RKO (cell line): ENCODE results near the gene TSPAN31.
A peak's percentile ranks its signal among the peaks of the same experiment; 100 is the strongest.

Experiments
- DNase-seq: peaks from one replicate; pipeline ENCODE4 v3.0.0-alpha.2; 2016; ENCODE audit warnings: low spot score

TSPAN31 gene

DNA sequence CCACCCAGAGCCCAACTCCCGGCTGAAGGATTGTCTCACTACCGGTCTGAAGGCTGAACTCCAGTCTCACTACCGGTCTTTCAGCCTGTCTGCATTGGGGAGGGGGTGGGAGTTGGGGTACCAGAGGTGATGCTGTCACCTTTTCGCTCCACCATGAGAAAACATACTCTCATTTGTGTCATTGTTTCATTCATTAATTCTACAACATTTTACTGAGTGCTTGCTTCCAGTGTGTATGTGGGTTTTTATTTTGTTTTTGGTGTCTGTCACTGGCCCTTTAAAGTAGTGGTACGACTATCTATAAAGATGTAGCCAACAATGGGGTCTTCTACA is 7.8 kb downstream of the TSPAN31 start:
- DNase-seq = no peak

- no peak for DNase-seq
Observed at GRCh38 chr12:57753756-57754337, 9.0 kb downstream of the TSPAN31 start.

DNA sequence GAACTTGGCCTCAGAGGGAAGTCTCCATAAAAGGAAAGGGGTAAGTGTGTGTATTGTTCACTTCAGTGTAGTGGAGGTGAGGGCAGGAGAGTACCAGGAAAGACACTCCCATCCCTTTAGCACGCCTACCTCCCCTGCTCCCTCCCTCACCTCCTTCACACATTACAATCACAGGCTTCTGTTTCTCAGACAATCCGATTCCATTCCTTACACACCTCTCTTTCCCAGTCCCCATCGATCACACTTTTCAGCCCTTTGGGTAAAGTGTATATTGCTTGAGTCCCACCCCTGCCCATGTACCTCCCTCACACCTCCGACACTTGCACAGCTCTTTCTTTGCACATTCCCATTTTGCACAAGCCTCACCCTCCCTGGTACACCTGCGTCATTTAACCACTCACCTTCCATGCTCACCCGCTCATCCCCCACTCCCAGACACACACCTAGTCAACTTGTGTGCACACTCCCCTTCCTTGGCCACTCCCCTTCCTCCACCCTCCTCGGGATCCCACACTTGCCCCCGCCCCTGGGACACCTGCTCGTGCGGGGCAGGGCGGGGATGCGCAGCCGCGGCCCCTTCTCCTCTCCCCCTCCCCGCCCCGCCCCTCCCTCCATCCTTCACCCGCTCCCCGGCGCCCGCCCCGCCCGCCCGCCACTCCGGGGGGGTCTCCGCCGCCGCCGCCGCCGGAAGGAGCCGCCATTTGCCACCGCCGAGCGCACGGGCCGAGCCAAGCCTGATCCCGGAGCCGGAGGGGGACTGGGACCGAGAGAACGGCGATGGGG is 9.8 kb downstream of the TSPAN31 start, which contains the start of gene MARCHF9:
Gene MARCHF9, plus strand, starts transcription at position 693 of the 783 bp plus-strand sequence. CDS start 426 bp downstream, outside the sequence.
- DNase-seq = peak; percentile 48

DNA sequence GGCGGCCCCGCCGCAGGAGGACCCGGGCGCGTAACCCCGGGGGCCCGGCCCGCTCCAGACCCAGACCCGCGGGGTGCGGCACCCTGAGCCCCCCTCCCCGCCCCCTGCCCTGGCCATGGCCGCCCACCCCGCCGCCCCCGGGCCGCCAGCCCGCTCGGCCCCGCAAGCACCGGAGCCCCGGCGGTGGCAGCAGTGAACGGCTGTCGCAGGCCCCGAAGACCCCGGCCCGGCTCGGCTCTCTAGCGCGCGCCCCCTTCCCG is 10.3 kb downstream of the TSPAN31 start:
- no peak for DNase-seq

GRCh38 chr12:57755454-57756372 is 10.9 kb downstream of the TSPAN31 start:
- DNase-seq = no peak

DNA sequence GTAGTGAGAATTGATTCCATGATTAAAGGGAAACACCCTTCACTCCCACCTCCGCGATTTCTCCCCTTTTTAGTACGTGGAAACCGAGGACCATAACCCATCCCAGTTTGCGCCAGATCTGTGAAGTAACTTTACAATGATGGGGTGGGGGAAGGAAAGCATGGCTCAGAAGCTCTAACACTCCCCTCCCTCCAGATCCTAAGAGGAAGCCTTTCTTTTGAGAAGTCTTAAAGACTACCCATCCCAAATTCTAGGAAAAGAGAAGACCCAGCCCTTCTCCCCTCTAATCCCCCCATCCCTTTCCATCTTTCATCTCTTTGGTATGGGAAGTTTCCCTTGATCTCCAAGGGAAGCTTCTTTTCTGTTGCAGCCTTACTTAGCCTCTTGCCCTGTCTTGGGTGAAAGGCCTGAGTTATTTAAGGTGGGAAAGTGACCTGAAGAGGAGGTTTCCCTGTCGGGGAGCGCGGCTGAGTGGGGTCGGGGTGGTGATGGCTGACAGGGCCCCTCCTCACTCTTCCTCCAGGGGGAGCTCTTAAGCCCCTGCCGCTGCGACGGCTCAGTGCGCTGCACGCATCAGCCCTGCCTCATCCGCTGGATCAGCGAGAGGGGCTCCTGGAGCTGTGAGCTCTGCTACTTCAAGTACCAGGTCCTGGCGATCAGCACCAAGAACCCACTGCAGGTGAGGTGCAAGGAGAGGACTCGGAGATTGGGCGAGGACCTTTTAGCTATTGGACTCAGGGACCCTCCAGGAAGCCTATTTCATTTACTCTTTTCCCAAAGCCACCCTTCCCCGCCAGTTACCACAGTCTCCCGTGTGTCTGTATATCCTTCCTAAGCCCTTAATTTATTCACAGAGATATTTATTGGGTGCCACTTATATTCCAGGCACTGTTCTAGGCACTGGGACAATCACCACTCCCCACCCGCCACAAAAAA is 11.8 kb downstream of the TSPAN31 start:
- no peak for DNase-seq

DNA sequence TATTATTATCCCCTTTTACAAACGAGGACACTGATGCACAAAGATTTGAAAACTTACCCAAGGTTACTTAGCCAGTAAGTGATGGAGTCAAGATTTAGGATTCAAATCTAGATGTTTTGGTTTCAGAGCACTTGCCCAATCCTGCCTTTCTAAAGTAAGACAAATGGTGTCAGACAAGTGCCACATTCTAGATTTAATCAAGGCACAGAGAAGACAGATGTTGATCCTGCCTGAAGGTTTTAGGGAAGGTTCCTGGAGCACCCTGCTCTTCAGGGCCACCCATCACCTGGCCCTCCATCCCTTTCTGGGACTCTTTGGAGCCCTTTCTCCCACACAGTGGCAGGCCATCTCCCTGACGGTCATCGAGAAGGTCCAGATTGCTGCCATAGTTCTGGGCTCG is 12.9 kb downstream of the TSPAN31 start:
- DNase-seq = no peak

DNA sequence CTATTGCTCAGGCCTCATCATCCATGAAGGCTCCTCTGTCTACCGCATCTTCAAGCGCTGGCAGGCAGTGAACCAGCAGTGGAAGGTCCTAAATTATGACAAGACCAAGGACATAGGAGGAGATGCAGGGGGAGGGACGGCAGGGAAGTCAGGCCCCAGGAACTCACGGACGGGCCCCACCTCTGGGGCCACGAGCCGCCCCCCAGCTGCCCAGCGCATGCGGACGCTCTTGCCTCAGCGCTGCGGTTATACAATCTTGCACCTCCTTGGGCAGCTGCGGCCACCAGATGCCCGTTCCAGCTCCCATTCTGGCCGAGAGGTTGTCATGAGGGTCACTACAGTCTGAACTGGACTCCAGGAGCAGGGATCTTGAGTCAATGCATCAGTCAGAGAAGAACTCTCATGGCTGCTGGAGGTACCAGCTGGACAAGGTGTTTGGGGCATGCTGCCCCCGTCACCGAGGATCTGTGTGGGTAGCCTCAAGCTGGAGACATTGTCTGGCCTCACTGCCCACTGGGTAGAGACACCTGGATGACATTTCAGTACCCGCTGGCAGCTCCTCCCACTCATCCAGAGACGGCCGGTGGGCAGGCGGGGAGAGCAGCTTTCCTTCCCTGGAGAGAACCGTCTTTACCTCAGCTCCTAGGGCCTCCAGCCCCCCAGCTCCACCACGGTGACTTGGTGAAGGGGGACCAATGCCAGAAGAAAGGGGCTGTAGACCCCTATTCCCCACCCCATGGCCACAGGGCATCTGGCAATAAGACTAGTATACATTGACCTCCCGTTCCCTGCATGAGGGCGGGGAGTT is 13.9 kb downstream of the TSPAN31 start:
- DNase-seq = no peak

GRCh38 chr12:57759360-57759980 is 14.6 kb downstream of the TSPAN31 start:
- no peak for DNase-seq

GRCh38 chr12:57760347-57760982 is 15.6 kb downstream of the TSPAN31 start:
- DNase-seq = no peak

GRCh38 chr12:57761391-57761998 is 16.7 kb downstream of the TSPAN31 start:
- no peak for DNase-seq

DNA sequence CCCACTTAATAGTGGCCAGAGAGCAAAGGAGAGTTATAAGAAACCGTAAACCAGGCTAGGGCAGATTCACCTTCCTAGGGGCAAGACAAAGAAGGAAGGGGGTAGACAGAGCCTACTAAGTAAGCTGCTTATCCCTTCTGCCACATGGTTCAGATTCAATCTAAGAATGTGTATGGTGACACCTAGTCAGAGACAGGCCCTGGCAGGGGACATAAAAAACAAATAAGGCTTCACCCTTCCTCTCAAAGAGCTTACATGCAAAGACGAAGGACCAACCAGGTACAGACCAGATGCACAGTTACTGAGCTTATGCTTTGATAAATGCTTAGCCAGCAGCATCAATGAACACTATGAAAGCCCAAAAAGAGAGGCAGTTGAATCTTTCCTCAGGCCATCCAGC is 17.6 kb downstream of the TSPAN31 start:
- no peak for DNase-seq

DNA sequence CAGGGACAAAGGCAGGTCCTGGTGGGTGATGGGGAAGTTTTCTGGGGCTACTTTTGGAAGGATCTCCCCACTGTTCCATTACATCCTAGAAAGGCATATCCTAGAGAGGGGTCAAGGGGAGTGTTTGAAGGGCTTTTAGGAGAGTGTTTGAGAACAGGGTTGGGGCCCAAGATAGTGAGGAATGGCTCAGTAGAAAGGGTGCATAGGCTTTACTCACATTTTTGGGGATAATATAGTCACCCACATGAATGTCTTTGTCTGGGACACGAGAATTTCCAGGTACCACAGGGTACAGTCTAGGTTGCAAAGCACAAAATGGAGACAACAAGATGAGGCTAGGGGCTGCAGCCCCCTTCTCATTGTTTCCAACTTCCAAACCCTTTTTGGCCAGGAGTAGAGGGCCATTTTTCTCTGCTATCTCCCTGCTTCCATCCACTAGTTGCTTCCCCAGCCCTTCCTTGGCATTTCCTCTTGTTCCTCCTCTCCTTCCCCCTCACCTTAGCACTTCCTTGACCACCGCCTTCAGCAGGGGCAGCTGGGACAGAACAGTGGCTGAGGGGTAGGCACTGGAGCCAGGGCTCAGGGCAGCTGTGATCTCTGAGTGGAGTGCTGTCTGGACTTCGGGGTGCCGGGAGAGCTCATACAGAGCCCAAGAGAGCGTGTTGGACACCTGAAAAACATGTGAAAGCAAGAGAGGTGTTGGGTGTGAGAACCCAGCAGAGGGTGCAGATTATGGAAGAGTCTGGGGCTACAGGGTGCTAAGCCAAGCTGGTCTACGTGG is 19.2 kb downstream of the TSPAN31 start:
- no peak for DNase-seq

GRCh38 chr12:57764662-57765002 is 19.8 kb downstream of the TSPAN31 start:
- DNase-seq = no peak

GRCh38 chr12:57765003-57765697 is 20.3 kb downstream of the TSPAN31 start:
- no peak for DNase-seq

DNA sequence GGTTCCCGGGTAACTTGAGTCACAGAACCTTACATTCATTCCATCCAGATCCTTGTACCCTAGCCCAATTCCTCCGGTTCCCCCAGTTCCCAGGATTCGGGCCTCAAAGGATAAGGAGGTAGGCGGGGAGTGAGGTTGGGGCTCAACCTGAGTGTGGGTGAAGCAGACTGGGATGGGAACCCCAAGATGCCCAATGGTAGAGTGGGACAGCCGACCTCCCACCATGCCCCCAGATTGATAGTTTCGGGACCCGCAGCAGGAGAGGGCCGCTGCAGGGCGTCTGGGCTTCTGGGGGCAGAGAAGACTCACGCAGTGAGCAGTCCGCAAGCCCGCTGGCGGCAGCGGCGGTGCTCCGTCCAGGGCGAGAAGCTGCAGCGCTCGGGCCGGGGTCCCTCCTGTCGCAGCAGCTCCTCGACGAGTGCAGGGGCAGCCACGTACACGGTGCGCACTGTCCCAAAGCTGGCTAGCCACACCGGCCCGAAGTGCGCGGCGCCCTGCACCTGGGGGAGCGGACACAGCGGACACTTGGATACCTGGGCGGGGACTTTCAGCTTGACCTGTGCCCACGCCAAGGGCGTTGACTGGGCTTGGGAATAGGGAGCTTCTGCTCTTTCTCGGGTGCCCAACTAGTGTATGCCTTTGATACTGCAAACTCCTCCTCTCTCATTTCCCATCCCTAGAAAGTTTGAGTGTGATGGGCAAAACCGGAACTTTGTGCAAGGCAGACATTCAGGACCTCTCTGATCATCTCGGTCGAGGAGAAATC is 21.0 kb downstream of the TSPAN31 start:
- no peak for DNase-seq

DNA sequence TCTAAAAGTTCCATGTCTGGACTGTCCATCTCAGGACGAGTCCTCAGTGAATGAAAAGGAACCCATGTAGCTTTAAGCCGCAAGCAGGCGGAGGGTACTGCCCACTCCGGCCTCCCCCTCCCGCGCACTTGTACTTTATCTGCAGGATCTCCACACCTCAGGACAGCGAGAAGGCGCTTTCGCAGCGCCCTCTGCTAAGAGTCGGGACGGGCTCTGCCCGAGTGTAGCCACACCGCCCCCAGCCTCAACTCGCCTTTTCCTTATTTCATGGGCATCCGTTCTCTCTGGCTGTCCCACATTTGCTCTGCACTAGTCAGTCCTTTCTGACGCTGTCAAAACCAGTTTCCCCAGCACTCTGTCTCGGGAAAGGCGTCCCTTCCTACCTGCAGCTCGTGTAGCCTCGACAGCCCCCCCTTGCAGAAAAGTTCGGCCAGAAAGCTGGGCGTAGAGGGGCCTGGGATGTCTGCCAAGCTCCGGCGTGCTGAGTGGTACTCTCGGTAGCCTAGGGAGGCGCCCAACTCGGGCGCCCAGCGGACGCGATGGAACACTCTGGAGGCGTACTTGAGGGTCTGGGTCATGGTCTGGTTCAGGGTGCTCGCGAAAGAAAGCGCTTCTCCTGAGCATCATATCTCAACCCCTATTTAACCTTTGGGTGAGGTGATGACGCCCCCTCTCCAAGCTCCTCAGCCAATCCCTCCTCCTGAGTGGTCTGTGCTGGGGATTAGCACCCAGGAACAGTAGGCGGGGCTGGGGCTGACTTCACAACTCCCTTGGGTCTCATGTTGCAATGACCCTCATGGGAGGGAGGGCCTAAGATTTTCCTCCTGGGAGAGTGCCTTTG is 21.8 kb downstream of the TSPAN31 start, which contains the start of gene CYP27B1:
Gene CYP27B1, minus strand, starts transcription at position 615 of the 841 bp plus-strand sequence. Its CDS starts 37 bp downstream, at position 578.
- DNase-seq = peak; percentile 46
